SH-SY5Y (cell line): ENCODE data around the gene SPINT2.

ENCODE experiments used
- GATA2 ChIP-seq: IDR thresholded peaks from 2 replicates; pipeline ENCODE4 v1.6.1; 2011; ENCODE audit warnings: mild to moderate bottlenecking, low read depth, low read length
- GATA3 ChIP-seq: IDR thresholded peaks from 2 replicates; pipeline ENCODE4 v1.6.1; 2011; ENCODE audit warnings: low read depth, mild to moderate bottlenecking, low read length, moderate library complexity

Gene SPINT2

GRCh38 chr19:38255383-38256014 is 8.9 kb upstream of the SPINT2 start:
- no peak for TF ChIP-seq GATA2
- no peak for TF ChIP-seq GATA3

- no peak for TF ChIP-seq GATA2
- TF ChIP-seq GATA3 = no peak
Measured at GRCh38 chr19:38262585-38263268, 1.6 kb upstream of the SPINT2 start.

DNA sequence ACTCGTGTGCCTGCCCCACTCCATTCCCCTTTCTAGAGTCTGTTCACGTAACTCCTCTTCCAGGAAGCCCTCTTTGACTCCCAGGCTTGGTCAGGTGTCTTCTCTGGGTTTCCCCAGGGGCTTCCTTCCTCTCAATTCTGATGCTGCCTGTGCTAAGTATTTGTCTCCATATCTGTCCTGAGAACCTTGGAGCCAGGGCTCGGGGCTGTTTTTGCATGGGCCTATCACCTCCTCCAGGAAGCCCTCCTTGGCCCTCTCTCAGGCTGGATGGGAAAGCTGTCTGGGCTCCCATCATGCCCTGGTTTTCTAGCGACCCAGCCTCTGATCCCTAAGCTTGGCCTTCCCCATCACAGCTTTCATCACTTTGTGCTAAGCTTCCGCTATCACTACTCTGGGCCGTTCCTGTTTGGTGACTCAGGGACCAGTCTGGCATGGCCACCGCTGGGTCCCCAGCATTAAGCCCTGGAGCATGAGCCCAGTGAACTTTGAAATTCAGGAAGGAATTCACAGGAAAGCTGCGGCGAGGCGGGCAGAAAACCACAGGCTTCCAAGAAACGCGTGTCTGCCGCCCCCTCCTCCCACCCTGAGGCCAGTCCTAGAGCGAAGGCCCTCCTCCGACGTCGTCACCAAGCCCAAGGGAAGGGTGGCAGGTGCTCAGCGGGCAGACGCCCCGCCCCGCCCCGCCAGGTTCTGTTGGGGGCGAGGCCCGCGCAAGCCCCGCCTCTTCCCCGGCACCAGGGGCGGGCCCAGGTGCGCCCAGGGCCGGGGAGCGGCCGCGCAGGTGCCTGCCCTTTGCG is 486 bp upstream of the SPINT2 start:
- TF ChIP-seq GATA3 = no peak
- no peak for TF ChIP-seq GATA2

- TF ChIP-seq GATA3 (no peak), GATA2 (no peak)
Measured at GRCh38 chr19:38265213-38265861, 964 bp downstream of the SPINT2 start.

- TF ChIP-seq GATA2 = no peak
- TF ChIP-seq GATA3 = no peak
Measured at GRCh38 chr19:38265921-38266429, 1.6 kb downstream of the SPINT2 start.

DNA sequence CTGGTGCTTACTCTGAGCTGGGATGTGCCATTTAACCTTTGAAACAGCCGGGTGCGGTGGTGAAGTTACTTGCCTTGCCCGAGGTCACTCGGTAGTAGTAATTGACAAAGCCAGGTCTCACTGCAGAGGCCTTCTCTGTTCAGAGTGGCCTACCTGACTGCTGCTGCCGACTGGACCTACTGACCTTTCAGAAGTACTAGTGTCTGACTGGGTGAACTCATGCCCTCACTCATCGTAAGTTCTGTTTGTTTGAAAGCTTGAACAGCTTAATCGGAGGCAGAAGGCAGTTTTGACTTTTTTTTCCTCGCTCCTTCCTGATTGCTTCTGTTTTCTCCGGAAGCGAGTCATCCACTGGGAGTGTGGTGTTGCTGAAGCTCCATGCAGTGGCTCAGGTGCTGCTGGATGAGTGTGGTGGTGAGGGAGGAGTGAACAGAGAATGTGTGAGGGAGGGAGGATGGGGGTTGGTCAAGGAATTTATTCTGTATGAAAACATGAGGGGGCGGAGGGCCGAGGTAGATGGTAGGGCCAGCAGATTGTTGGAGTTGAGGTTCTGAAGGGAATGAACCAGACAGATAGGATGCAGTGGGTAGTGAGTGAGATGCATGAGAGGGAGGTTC is 2.7 kb downstream of the SPINT2 start:
- no peak for TF ChIP-seq GATA2

- TF ChIP-seq GATA3 (no peak), GATA2 (no peak)
Measured at GRCh38 chr19:38267761-38268483, 3.5 kb downstream of the SPINT2 start.

DNA sequence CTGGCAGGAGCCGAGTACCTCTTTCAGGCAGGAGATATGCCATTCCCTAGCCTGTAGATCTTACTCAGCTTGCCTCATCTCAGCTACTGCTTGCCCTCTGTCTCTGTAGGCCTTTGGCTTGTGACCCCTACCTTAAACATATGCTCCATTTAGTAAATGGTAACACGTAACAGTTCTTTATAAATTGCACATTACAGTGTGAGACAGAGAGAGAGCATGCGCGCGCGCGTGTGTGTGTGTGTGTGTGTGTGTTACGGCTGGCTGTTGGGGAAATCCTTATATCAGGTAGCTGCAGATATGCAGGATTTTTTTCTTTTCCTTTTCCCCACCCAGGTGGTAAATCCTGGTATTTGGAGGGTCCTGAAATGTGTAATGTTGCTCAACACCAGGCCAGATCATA is 4.2 kb downstream of the SPINT2 start:
- no peak for TF ChIP-seq GATA2
- no peak for TF ChIP-seq GATA3

- no peak for TF ChIP-seq GATA2
- TF ChIP-seq GATA3 = no peak
Measured at GRCh38 chr19:38270587-38271167, 6.3 kb downstream of the SPINT2 start.

DNA sequence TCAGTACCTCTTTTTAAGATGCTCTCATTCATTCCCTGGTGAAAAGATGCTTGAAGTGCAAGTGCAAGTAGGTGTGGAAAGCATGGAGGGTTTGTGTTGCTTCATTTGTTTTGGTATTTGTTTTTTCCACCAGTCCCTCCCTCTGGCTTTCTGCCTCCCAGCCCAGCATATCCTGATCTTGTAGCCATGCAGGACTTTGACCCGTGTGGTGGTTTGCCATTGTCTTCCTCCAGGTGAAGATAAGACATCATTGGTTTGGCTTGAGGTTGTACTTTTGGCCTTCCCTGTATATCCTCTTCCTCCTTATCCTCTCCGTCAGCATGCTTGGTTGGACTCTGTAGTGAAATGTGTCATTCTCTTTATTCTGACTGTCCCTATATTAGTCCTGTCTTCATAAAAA is 9.1 kb downstream of the SPINT2 start:
- TF ChIP-seq GATA2 (no peak), GATA3 (no peak)

DNA sequence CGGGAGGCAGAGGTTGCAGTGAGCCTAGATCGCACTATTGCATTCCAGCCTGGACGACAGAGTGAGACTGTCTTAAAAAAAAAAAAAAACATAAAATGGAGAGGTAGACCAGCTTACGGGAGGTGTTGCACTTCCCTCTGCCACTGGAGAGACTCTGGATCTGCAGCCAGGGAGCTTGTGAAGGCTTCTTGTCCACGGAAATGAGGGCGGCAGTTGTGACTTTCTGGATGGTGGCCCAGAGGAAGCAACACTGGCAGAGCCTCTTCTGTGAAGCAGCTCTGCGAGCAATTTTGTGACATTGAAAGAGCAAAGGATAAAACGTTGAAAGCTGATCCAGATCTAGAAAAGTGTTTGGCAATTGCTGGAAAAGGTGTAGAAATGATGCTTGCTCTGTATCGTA is 10.4 kb downstream of the SPINT2 start:
- TF ChIP-seq GATA3 (no peak), GATA2 (no peak)

- TF ChIP-seq GATA2 = no peak
- TF ChIP-seq GATA3 = no peak
Measured at GRCh38 chr19:38276942-38277517, 12.7 kb downstream of the SPINT2 start.

DNA sequence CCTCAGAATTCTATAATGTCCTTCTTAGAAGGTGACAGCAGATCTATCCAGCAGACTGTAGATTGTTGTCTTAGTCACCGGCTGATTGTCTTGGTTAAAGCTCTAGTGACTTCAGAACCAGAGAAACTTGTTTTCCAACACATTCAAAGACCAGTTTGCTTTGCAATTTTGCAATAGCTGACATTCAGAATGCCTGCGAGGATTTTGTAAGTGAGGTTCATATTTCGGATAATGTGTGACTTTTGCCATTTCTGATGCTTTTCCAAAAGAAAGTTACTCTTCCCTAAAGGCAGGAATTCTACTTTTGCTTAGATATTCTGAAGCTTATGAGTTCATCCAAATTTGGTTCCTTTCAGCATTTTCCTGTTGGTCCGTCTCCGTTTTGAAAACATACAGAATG is 13.2 kb downstream of the SPINT2 start:
- TF ChIP-seq GATA3 = no peak
- no peak for TF ChIP-seq GATA2
